ENCODE measurements around the gene BRMS1L.

BRMS1L gene

GRCh38 chr14:35783699-35784098 is 42.4 kb upstream of the BRMS1L start:
- H3K4me1 ChIP-seq (ENCODE audit: insufficient read depth, low read length): no peaks in the 10 kb centered on the region
- no peak for DNase-seq
- no peak overlapping the region for H3K4me2 ChIP-seq (ENCODE audit: insufficient read depth, low read length)
- H3K27me3 ChIP-seq (ENCODE audit: insufficient read depth, low read length, poor library complexity): no peaks in the 10 kb centered on the region
- H4K20me1 ChIP-seq (ENCODE audit: insufficient read depth, low read length): peaks cover 1% of the 10 kb centered on the region; the same call in 1 of the 2 replicates
- peaks cover 50% of the 10 kb centered on the region for H3K79me2 ChIP-seq (ENCODE audit: insufficient read depth, low read length)
- no peak overlapping the region for H2AFZ ChIP-seq (ENCODE audit: low read depth, low read length)
- TF ChIP-seq CTCF (IDR thresholded peaks at IDR 0.05; ENCODE audit: borderline replicate concordance, extremely low read depth, low read length, poor library complexity, severe bottlenecking): no peak
- no peak for TF ChIP-seq EZH2 (IDR thresholded peaks at IDR 0.05; ENCODE audit: borderline replicate concordance, low read depth, low read length, severe bottlenecking)
- H3K9ac ChIP-seq (ENCODE audit: low read depth, low read length): no peak overlapping the region
- no peak overlapping the region for H3K27ac ChIP-seq (ENCODE audit: low read length)
- ATAC-seq (ENCODE audit: insufficient read depth, low read depth): no peak
- peaks cover 5% of the 10 kb centered on the region for H3K9me3 ChIP-seq (ENCODE audit: insufficient read depth, low read length, severe bottlenecking)
- no peaks in the 10 kb centered on the region for H3K36me3 ChIP-seq (ENCODE audit: insufficient read depth, low read length)
- no peak overlapping the region for H3K4me3 ChIP-seq (ENCODE audit: low read depth in 1 of 2, low read length in 2 of 2)

- no peak for ATAC-seq (ENCODE audit: insufficient read depth, low read depth)
- no peak for TF ChIP-seq CTCF (IDR thresholded peaks at IDR 0.05; ENCODE audit: borderline replicate concordance, extremely low read depth, low read length, poor library complexity, severe bottlenecking)
- TF ChIP-seq EZH2 (IDR thresholded peaks at IDR 0.05; ENCODE audit: borderline replicate concordance, low read depth, low read length, severe bottlenecking): no peak
- peaks cover 44% of the 10 kb centered on the region for H3K79me2 ChIP-seq (ENCODE audit: insufficient read depth, low read length)
These were observed 39.3 kb upstream of the BRMS1L start for GRCh38 chr14:35786856-35787255.

GRCh38 chr14:35789651-35790050 is 36.5 kb upstream of the BRMS1L start:
- Histone ChIP-seq H3K79me2 (ENCODE audit: insufficient read depth, low read length) (peaks cover 37% of the 10 kb centered on the region), H3K4me1 (ENCODE audit: insufficient read depth, low read length) (no peaks in the 10 kb centered on the region), H3K9me3 (ENCODE audit: insufficient read depth, low read length, severe bottlenecking) (no peaks in the 10 kb centered on the region), H3K4me2 (ENCODE audit: insufficient read depth, low read length) (no peak overlapping the region), H3K4me3 (ENCODE audit: low read depth in 1 of 2, low read length in 2 of 2) (no peak overlapping the region), H2AFZ (ENCODE audit: low read depth, low read length) (no peak overlapping the region), H3K36me3 (ENCODE audit: insufficient read depth, low read length) (no peaks in the 10 kb centered on the region), H4K20me1 (ENCODE audit: insufficient read depth, low read length) (peaks cover 17% of the 10 kb centered on the region), H3K27me3 (ENCODE audit: insufficient read depth, low read length, poor library complexity) (no peaks in the 10 kb centered on the region), H3K9ac (ENCODE audit: low read depth, low read length) (no peak overlapping the region), H3K27ac (ENCODE audit: low read length) (no peak overlapping the region)
- DNase-seq: peak; percentile 29
- TF ChIP-seq CTCF (IDR thresholded peaks at IDR 0.05; ENCODE audit: borderline replicate concordance, extremely low read depth, low read length, poor library complexity, severe bottlenecking) (no peak), EZH2 (IDR thresholded peaks at IDR 0.05; ENCODE audit: borderline replicate concordance, low read depth, low read length, severe bottlenecking) (no peak)
- ATAC-seq (ENCODE audit: insufficient read depth, low read depth): peak; percentile 82

More at GRCh38 chr14:35786856-35787255, 39.3 kb upstream of the BRMS1L start:
- H3K36me3 ChIP-seq (ENCODE audit: insufficient read depth, low read length): no peaks in the 10 kb centered on the region
- H3K4me1 ChIP-seq (ENCODE audit: insufficient read depth, low read length): no peaks in the 10 kb centered on the region
- H4K20me1 ChIP-seq (ENCODE audit: insufficient read depth, low read length): peaks cover 17% of the 10 kb centered on the region
- no peak overlapping the region for H3K4me2 ChIP-seq (ENCODE audit: insufficient read depth, low read length)
- no peak overlapping the region for H3K9ac ChIP-seq (ENCODE audit: low read depth, low read length)
- no peaks in the 10 kb centered on the region for H3K27me3 ChIP-seq (ENCODE audit: insufficient read depth, low read length, poor library complexity)
- no peak for DNase-seq
- no peak overlapping the region for H3K4me3 ChIP-seq (ENCODE audit: low read depth in 1 of 2, low read length in 2 of 2)
- no peak overlapping the region for H2AFZ ChIP-seq (ENCODE audit: low read depth, low read length)
- H3K9me3 ChIP-seq (ENCODE audit: insufficient read depth, low read length, severe bottlenecking): peaks cover under 1% of the 10 kb centered on the region
- no peak overlapping the region for H3K27ac ChIP-seq (ENCODE audit: low read length)

GRCh38 chr14:35797796-35798195 is 28.3 kb upstream of the BRMS1L start:
- TF ChIP-seq EZH2 (IDR thresholded peaks at IDR 0.05; ENCODE audit: borderline replicate concordance, low read depth, low read length, severe bottlenecking) (no peak), CTCF (IDR thresholded peaks at IDR 0.05; ENCODE audit: borderline replicate concordance, extremely low read depth, low read length, poor library complexity, severe bottlenecking) (no peak)
- ATAC-seq (ENCODE audit: insufficient read depth, low read depth) (no peak), DNase-seq (no peak)
- H4K20me1 ChIP-seq (ENCODE audit: insufficient read depth, low read length): peaks cover 16% of the 10 kb centered on the region; the same call in 1 of the 2 replicates
- H3K27ac ChIP-seq (ENCODE audit: low read length): no peak overlapping the region
- H3K4me3 ChIP-seq (ENCODE audit: low read depth in 1 of 2, low read length in 2 of 2): no peak overlapping the region
- H2AFZ ChIP-seq (ENCODE audit: low read depth, low read length): no peak overlapping the region
- H3K27me3 ChIP-seq (ENCODE audit: insufficient read depth, low read length, poor library complexity): no peaks in the 10 kb centered on the region
- H3K36me3 ChIP-seq (ENCODE audit: insufficient read depth, low read length): no peaks in the 10 kb centered on the region
- H3K9me3 ChIP-seq (ENCODE audit: insufficient read depth, low read length, severe bottlenecking): no peaks in the 10 kb centered on the region
- peaks cover 72% of the 10 kb centered on the region for H3K79me2 ChIP-seq (ENCODE audit: insufficient read depth, low read length)
- H3K4me1 ChIP-seq (ENCODE audit: insufficient read depth, low read length): no peaks in the 10 kb centered on the region
- H3K4me2 ChIP-seq (ENCODE audit: insufficient read depth, low read length): no peak overlapping the region
- H3K9ac ChIP-seq (ENCODE audit: low read depth, low read length): no peak overlapping the region
